Measurements from ENCODE around the gene ATP5MK. TPM values are rescaled to one million over a fixed set of nuclear protein-coding genes. Genes with fewer than 3 reads are reported as not detected.

Gene ATP5MK
- total and polyA plus RNA-seq, 11 donors, result 747 to 5,274 (median 1,185) TPM

GRCh38 chr10:103441206-103441605 is 44.9 kb upstream of the ATP5MK start:
- Histone ChIP-seq H3K36me3 (peaks cover 0 to 99% (median 94%) of the 10 kb centered on the region in 9 donors), H3K4me1 (peaks cover 0 to 49% (median 39%) of the 10 kb centered on the region in 12 donors), H3K27me3 (no peaks in the 10 kb centered on the region), H3K27ac (peak overlapping the region in 2 of 12 donors; percentile 37 to 75), H3K4me3 (no peak overlapping the region), H3K9me3 (no peaks in the 10 kb centered on the region)
- TF ChIP-seq POLR2A (IDR thresholded peaks at IDR 0.05), result no peak
- ATAC-seq (no peak), DNase-seq (no peak)
- intact Hi-C loops (cut with DNase I), result no loop called here
- WGBS, 4 donors, result 89 to 98% (median 97%) methylated on average over 8 of the region's 8 CpGs

- intact Hi-C loops (cut with DNase I), result no loop called here
- peaks cover 0 to 100% (median 96%) of the 10 kb centered on the region in 9 donors for H3K36me3 ChIP-seq
- 91 to 95% (median 94%) methylated on average over 14 of the region's 14 CpGs for WGBS, 4 donors
- no peak overlapping the region for H3K4me3 ChIP-seq
- ATAC-seq, result no peak
- no peaks in the 10 kb centered on the region for H3K9me3 ChIP-seq
- H3K4me1 ChIP-seq, result peaks cover 0 to 41% (median 31%) of the 10 kb centered on the region in 12 donors
- TF ChIP-seq, protein P1, sequence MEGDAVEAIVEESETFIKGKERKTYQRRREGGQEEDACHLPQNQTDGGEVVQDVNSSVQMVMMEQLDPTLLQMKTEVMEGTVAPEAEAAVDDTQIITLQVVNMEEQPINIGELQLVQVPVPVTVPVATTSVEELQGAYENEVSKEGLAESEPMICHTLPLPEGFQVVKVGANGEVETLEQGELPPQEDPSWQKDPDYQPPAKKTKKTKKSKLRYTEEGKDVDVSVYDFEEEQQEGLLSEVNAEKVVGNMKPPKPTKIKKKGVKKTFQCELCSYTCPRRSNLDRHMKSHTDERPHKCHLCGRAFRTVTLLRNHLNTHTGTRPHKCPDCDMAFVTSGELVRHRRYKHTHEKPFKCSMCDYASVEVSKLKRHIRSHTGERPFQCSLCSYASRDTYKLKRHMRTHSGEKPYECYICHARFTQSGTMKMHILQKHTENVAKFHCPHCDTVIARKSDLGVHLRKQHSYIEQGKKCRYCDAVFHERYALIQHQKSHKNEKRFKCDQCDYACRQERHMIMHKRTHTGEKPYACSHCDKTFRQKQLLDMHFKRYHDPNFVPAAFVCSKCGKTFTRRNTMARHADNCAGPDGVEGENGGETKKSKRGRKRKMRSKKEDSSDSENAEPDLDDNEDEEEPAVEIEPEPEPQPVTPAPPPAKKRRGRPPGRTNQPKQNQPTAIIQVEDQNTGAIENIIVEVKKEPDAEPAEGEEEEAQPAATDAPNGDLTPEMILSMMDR (IDR thresholded peaks at IDR 0.05), result no peak
- no peak for TF ChIP-seq POLR2A (IDR thresholded peaks at IDR 0.05)
- no peak overlapping the region for H3K27ac ChIP-seq
- no peak for DNase-seq
- H3K27me3 ChIP-seq, result no peaks in the 10 kb centered on the region
Measured at GRCh38 chr10:103440416-103440815, 44.1 kb upstream of the ATP5MK start.

DNA sequence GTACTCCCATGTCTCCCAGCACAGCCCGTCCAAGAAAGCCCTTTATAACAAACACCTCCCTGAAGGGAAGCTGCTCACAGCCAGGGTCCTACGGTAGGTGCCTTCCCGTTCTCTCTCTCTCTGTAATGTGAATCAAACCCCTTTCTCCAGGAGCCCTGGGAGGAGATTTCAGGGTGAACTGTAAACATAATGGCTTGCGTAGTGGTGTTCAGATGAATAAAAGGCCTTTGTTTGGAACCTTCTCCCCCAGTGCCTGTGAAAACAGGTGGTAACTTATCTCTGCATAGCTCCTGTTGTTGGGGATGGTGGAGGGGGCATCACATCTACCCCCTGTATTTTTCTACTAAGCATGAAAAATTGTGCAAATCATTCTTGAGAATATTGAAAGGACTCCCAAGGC is 43.5 kb upstream of the ATP5MK start:
- peaks cover 0 to 35% (median 25%) of the 10 kb centered on the region in 12 donors for H3K4me1 ChIP-seq
- no peak for TF ChIP-seq POLR2A (IDR thresholded peaks at IDR 0.05)
- TF ChIP-seq, protein P1 (IDR thresholded peaks at IDR 0.05), result no peak
- WGBS, 4 donors, result 93 to 97% (median 96%) methylated on average over 4 of the region's 4 CpGs
- ATAC-seq, result no peak
- no peak overlapping the region for H3K4me3 ChIP-seq
- no peaks in the 10 kb centered on the region for H3K27me3 ChIP-seq
- DNase-seq, result no peak
- intact Hi-C loops (cut with DNase I), result loop anchor here in 2 of 10 donors (5.0 to 10.0 kb wide), 2 partner anchors 38 to 135 kb away; partner anchors contain the start of gene CALHM3 (in 1 of the 2)
- no peak overlapping the region for H3K27ac ChIP-seq
- peaks cover 0 to 100% (median 95%) of the 10 kb centered on the region in 9 donors for H3K36me3 ChIP-seq
- no peaks in the 10 kb centered on the region for H3K9me3 ChIP-seq

GRCh38 chr10:103433858-103434257 is 37.6 kb upstream of the ATP5MK start:
- Histone ChIP-seq H3K4me1 (peaks cover 0 to 16% (median 0%) of the 10 kb centered on the region in 12 donors), H3K9me3 (no peaks in the 10 kb centered on the region), H3K36me3 (peaks cover 0 to 98% (median 93%) of the 10 kb centered on the region in 9 donors), H3K27ac (peak overlapping the region in 1 of 12 donors; percentile 24), H3K27me3 (no peaks in the 10 kb centered on the region), H3K4me3 (no peak overlapping the region)
- TF ChIP-seq, protein P1 (IDR thresholded peaks at IDR 0.05), result no peak
- no peak for TF ChIP-seq POLR2A (IDR thresholded peaks at IDR 0.05)
- ATAC-seq, result peak in 2 of 4 donors; percentile 64 to 68
- peak in 4 of 5 donors; percentile 49 to 66 (median 58) for DNase-seq
- WGBS, 4 donors, result 67 to 83% (median 82%) methylated on average over 2 of the region's 2 CpGs
- intact Hi-C loops (cut with DNase I), result loop anchor here in 1 of 10 donors (10.0 kb wide), 1 partner anchor 141 kb away; no protein-coding TSS in a partner anchor
